RKO (cell line): ENCODE measurements around the gene PCDHGA9.
"Not testable (repeated sequence)": the region's sequence is repeated elsewhere in the genome, so short reads cannot be mapped to it uniquely, and the experiment has no call there.

Experiments
- DNase-seq: peaks from one replicate; pipeline ENCODE4 v3.0.0-alpha.2; 2016; ENCODE audit warnings: low spot score

PCDHGA9 gene

DNA sequence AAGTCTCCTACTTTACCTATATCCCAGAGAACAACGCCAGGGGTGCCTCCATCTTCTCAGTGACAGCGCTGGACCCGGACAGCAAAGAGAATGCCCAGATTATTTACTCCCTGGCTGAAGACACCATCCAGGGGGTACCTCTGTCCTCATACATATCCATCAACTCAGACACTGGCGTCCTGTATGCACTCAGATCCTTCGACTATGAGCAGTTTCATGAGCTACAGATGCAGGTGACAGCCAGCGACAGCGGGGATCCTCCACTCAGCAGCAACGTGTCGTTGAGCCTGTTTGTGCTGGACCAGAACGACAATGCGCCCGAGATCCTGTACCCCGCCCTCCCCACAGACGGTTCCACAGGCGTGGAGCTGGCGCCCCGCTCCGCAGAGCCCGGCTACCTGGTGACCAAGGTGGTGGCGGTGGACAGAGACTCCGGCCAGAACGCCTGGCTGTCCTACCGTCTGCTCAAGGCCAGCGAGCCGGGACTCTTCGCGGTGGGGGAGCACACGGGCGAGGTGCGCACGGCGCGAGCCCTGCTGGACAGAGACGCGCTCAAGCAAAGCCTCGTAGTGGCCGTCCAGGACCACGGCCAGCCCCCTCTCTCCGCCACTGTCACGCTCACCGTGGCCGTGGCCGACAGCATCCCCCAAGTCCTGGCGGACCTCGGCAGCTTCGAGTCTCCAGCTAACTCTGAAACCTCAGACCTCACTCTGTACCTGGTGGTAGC, 12.1 kb downstream of the PCDHGA9 start:
- not testable (repeated sequence) for DNase-seq

DNA sequence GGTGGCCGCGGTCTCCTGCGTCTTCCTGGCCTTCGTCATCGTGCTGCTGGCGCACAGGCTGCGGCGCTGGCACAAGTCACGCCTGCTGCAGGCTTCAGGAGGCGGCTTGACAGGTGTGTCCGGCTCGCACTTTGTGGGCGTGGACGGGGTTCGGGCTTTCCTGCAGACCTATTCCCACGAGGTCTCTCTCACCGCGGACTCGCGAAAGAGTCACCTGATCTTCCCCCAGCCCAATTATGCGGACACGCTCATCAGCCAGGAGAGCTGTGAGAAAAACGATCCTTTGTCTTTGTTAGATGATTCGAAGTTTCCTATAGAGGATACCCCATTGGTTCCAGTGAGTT, 12.7 kb downstream of the PCDHGA9 start:
- DNase-seq, result not testable (repeated sequence)

DNA sequence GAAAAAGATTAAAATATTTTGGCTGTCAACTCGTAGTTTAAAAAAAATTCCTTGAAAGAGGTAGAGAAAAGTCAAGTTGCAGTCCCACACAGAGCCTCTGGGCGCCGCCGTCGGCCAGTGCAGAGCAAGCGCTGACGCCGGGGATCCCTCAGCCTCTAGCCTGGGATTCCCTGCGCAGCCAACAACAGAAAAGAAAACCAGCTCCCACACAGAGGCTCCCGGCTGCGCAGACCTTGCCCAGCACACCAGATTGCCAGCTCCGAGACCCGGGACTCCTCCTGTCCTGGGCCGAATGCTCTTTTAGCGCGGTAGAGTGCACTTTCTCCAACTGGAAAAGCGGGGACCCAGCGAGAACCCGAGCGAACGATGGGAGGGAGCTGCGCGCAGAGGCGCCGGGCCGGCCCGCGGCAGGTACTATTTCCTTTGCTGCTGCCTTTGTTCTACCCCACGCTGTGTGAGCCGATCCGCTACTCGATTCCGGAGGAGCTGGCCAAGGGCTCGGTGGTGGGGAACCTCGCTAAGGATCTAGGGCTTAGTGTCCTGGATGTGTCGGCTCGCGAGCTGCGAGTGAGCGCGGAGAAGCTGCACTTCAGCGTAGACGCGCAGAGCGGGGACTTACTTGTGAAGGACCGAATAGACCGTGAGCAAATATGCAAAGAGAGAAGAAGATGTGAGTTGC, 15.1 kb downstream of the PCDHGA9 start, which contains the start of gene PCDHGB7:
TSS of gene PCDHGB7 (plus strand) at position 184 of the 679 bp plus-strand sequence. CDS start at position 367, 183 bp downstream.
- DNase-seq, result peak; percentile 67

DNA sequence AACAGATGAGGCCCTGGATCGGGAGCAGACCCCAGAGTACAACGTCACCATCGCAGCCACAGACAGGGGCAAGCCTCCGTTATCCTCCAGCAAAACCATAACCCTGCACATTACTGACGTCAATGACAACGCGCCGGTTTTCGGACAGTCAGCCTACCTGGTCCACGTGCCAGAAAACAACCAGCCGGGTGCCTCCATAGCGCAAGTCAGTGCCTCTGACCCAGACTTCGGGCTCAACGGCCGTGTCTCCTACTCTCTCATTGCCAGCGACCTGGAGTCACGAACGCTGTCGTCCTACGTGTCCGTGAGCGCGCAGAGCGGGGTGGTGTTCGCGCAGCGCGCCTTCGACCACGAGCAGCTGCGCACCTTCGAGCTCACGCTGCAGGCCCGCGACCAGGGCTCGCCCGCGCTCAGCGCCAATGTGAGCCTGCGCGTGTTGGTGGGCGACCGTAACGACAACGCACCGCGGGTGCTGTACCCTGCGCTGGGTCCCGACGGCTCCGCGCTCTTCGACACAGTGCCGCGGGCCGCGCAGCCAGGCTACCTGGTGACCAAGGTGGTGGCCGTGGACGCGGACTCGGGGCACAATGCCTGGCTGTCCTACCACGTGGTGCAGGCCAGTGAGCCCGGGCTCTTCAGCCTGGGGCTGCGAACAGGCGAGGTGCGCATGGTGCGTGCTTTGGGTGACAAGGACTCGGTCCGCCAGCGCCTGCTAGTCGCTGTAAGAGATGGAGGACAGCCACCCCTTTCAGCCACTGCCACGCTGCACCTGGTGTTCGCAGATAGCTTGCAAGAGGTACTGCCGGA, 16.7 kb downstream of the PCDHGA9 start:
- no peak for DNase-seq

DNA sequence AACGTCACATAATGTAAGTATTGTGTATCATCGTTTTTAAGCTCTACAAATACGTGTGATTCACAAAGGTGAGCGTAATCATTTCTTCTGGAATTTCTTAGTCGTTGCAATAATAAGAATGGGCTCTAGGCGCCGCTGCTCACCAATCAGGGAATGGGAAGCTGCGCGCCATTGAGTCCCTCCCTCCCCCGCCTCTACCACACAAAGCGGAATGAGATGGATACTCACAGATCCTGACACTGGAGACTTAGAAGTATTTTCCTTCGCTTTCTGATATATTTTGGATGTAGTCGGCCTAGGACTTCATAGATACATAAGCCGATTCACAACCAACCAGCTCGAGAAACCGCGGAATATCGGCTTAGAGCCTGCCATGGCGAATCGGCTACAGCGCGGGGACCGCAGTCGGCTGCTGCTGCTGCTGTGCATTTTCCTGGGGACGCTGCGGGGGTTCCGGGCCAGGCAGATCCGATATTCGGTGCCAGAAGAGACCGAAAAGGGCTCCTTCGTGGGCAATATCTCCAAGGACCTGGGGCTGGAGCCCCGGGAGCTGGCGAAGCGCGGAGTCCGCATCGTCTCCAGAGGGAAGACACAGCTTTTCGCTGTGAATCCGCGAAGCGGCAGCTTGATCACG, 18.4 kb downstream of the PCDHGA9 start, which contains the start of gene PCDHGA11:
TSS of gene PCDHGA11 (plus strand) at position 197 of the 634 bp plus-strand sequence. CDS start at position 374, 177 bp downstream.
- DNase-seq, result peak; percentile 42

DNA sequence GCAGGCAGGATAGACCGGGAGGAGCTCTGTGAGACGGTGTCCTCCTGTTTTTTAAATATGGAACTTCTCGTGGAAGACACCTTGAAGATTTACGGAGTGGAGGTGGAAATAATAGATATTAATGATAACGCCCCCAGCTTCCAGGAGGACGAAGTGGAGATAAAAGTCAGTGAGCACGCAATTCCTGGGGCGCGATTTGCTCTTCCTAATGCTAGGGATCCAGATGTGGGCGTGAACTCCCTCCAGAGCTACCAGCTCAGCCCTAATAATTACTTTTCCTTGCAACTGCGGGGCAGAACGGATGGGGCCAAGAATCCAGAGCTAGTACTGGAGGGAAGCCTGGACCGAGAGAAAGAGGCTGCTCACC, 18.9 kb downstream of the PCDHGA9 start:
- DNase-seq, result no peak

DNA sequence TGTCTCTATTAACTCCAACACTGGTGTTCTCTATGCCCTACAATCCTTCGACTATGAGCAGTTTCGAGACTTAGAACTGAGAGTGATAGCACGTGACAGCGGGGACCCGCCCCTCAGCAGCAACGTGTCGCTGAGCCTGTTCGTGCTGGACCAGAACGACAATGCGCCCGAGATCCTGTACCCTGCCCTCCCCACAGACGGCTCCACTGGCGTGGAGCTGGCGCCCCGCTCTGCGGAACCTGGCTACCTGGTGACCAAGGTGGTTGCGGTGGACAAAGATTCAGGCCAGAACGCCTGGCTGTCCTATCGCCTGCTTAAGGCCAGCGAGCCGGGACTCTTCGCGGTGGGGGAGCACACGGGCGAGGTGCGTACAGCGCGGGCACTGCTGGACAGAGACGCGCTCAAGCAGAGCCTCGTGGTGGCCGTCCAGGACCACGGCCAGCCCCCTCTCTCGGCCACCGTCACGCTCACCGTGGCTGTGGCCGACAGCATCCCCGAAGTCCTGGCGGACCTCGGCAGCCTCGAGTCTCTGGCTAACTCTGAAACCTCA, 20.2 kb downstream of the PCDHGA9 start:
- DNase-seq, result no peak

DNA sequence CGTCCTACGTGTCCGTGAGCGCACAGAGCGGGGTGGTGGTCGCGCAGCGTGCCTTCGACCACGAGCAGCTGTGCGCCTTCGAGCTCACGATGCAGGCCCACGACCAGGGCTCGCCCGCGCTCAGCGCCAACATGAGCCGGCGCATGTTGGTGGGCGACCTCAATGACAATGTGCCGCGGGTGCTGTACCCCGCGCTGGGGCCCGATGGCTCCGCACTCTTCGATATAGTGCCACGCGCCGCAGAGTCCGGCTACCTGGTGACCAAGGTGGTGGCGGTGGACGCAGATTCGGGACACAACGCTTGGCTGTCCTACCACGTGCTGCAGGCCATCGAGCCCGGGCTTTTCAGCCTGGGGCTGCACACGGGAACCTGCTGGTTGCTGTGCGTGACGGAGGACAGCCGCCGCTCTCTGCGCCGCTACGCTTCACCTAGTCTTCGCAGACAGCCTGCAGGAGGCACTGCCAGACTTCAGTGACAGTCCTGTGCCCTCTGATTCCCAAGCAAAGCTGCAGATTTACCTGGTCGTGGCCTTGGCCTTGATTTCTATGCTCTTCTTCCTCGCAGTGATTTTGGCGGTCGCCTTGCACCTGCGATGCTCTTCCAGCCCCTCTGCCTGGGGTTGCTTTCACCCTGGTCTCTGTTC, 25.3 kb downstream of the PCDHGA9 start:
- no peak for DNase-seq

DNA sequence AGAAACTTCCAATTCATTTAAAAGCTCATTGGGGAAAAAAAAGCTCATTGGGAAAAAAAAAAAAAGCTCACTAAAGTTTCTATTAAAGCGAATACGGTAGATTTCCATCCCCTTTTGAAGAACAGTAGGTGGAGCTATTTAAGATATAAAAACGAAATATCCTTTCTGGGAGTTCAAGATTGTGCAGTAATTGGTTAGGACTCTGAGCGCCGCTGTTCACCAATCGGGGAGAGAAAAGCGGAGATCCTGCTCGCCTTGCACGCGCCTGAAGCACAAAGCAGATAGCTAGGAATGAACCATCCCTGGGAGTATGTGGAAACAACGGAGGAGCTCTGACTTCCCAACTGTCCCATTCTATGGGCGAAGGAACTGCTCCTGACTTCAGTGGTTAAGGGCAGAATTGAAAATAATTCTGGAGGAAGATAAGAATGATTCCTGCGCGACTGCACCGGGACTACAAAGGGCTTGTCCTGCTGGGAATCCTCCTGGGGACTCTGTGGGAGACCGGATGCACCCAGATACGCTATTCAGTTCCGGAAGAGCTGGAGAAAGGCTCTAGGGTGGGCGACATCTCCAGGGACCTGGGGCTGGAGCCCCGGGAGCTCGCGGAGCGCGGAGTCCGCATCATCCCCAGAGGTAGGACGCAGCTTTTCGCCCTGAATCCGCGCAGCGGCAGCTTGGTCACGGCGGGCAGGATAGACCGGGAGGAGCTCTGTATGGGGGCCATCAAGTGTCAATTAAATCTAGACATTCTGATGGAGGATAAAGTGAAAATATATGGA, 27.9 kb downstream of the PCDHGA9 start, which contains the start of gene PCDHGA12:
TSS of gene PCDHGA12 (plus strand) at position 176 of the 782 bp plus-strand sequence. CDS start at position 429, 253 bp downstream.
- DNase-seq, result peak; percentile 23

DNA sequence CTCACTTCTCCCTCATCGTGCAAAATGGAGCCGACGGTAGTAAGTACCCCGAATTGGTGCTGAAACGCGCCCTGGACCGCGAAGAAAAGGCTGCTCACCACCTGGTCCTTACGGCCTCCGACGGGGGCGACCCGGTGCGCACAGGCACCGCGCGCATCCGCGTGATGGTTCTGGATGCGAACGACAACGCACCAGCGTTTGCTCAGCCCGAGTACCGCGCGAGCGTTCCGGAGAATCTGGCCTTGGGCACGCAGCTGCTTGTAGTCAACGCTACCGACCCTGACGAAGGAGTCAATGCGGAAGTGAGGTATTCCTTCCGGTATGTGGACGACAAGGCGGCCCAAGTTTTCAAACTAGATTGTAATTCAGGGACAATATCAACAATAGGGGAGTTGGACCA, 28.7 kb downstream of the PCDHGA9 start:
- DNase-seq, result no peak

DNA sequence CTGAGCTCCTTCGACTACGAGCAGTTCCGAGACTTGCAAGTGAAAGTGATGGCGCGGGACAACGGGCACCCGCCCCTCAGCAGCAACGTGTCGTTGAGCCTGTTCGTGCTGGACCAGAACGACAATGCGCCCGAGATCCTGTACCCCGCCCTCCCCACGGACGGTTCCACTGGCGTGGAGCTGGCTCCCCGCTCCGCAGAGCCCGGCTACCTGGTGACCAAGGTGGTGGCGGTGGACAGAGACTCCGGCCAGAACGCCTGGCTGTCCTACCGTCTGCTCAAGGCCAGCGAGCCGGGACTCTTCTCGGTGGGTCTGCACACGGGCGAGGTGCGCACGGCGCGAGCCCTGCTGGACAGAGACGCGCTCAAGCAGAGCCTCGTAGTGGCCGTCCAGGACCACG, 29.7 kb downstream of the PCDHGA9 start:
- DNase-seq, result not testable (repeated sequence)

DNA sequence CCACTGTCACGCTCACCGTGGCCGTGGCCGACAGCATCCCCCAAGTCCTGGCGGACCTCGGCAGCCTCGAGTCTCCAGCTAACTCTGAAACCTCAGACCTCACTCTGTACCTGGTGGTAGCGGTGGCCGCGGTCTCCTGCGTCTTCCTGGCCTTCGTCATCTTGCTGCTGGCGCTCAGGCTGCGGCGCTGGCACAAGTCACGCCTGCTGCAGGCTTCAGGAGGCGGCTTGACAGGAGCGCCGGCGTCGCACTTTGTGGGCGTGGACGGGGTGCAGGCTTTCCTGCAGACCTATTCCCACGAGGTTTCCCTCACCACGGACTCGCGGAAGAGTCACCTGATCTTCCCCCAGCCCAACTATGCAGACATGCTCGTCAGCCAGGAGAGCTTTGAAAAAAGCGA, 30.1 kb downstream of the PCDHGA9 start:
- DNase-seq, result not testable (repeated sequence)

DNA sequence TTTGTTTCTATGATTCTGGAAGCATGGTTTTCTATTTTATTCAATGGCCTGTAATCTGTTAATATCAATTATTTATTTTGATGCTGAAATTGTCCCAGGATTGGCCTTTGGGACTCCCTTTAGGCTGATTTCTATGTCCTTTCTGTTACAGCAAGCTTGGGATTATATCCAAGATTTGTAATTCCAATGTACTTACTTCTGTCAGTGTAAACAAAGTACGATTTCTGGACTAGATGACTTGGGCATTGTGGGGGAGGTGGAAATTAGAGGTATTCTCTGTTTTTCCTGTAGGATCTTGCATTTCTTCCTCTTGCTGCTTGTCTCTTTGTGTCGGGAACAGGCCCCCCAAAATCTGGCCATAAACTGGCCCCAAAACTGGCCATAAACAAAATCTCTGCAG, 31.4 kb downstream of the PCDHGA9 start:
- no peak for DNase-seq

DNA sequence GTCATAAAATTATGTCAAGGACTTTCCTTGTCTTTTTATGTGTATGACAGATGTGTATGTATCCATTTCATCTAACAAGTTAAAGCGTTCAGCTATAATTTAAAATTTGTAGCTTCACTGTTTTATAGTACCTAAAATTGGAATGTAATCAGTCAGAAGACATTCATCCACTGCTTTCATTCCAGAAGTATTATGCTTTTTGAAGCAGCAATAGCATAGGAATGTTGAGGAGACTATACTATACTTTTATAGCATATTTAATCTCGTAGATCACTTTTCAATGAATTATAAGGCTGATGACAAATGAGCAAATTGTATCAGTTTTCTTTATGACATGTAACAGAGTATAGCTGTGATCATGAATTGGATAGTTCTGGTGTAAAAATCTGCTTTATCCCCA, 34.6 kb downstream of the PCDHGA9 start:
- DNase-seq, result no peak

DNA sequence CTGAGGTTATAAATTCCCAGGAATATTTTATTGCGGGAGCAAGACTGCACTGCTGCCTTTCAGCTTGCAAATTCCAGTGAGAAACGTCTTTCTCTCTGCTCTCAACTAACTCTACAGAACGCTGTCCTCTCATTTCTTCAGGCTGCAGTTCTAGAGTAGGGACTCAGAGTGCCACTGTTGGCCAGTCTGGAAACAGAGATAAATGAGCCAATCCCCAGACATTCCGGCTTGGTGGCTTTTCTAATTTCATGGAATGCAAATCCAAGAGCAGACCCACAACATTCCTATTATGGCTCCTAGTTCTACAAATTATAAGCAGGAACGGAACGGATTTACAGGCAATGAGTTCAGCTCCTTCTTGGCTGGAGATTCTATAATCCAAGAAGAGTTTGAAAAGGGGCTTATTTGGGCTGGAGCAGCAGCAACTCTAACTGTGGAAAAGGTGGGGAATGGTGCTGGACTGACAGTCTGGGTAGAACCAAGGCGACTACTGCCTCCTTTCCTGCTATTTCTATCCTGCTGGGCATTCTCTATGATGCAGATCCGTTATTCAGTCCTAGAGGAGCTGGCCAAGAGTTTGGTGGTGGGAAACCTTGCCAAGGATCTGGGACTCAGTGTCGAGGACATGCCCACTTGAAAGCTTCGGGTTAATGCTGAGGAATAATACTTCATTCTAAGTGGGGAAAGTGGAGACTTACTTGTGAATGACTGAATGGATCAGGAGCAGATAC, 37.0 kb downstream of the PCDHGA9 start:
- DNase-seq, result no peak

DNA sequence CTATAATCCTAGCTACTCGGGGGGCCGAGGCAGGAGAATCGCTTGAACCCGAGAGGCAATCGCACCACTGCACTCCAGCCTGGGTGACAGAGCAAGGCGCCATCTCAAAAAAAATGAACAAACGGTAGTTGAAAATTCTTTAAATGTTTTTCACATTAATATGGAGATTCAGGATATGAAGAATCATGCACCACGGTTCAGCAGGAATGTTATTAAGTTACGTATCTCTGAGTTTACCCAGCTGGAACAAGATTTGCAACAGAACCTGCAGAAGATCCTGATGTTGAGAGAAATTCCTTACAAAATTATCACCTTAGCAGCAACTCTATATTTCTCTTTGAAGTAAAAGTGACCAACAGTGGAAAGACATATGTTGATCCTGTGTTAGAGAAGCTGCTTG, 37.8 kb downstream of the PCDHGA9 start:
- DNase-seq, result no peak

DNA sequence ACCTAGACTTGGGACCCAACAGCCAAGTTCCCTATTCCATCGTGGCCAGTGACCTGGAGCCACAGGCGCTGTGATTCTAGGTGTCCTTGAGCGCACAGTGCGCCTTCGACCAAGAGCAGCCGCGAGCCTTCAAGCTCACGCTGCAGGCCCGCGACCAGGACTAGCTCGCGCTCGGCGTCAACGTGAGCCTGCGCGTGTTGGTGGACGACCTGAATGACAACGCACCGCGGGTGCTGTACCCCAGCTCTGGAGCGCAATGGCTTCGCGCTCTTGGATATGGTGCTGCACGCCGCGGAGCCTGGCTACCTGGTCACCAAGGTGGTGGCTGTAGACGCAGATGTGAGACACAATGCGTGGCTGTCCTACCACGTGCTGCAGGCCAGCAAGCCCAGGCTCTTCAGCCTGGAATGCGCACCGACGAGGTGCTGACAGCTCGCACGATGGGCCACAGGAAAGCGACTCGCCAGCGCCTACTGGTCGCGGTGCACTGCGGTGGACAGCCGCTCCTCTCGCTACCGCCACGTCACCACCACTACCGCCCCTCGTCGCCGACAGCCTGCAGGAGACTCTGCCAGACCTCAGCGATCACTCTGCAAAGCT, 39.1 kb downstream of the PCDHGA9 start:
- no peak for DNase-seq
